ENCODE results near the gene CCDC7. TPM values are rescaled to one million over a fixed set of nuclear protein-coding genes. Genes with fewer than 3 reads are reported as not detected.
"Not testable (repeated sequence)": the region's sequence is repeated elsewhere in the genome, so short reads cannot be mapped to it uniquely, and the experiment has no call there.

Gene CCDC7
- total RNA-seq, 1 experiment from 2014 or later = 1.9 TPM

DNA sequence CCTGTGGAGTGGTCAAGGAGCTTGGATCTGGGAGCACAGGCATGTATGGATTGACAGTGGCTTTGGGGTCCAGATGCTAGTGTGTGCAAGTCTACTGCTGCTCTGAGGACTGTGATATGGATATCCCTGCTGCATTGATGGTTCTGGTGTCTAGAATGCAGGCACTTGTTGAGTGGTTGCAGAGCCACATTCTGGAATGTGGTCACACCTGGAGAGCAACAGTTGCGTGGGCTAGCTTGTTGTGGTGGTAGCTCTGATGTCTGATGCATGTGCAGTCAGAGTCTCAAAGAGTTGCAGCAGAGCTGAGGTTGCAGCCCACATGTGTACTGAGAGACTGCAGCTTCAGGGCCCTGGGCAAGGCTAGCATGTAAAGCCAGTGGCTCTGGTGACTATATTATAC lies 43.2 kb downstream of the CCDC7 start:
- DNase-seq (ENCODE audit: low spot score) = no peak
- ATAC-seq = no peak
- Mint-ChIP-seq H3K4me3 (no peak overlapping the region), H3K27me3 (ENCODE audit: low read depth) (peaks cover 11% of the 10 kb centered on the region), H3K9me3 (peaks cover 68% of the 10 kb centered on the region), H3K4me1 (no peaks in the 10 kb centered on the region), H3K36me3 (peaks cover 54% of the 10 kb centered on the region), H3K27ac (no peak overlapping the region)
- TF ChIP-seq, protein P1, sequence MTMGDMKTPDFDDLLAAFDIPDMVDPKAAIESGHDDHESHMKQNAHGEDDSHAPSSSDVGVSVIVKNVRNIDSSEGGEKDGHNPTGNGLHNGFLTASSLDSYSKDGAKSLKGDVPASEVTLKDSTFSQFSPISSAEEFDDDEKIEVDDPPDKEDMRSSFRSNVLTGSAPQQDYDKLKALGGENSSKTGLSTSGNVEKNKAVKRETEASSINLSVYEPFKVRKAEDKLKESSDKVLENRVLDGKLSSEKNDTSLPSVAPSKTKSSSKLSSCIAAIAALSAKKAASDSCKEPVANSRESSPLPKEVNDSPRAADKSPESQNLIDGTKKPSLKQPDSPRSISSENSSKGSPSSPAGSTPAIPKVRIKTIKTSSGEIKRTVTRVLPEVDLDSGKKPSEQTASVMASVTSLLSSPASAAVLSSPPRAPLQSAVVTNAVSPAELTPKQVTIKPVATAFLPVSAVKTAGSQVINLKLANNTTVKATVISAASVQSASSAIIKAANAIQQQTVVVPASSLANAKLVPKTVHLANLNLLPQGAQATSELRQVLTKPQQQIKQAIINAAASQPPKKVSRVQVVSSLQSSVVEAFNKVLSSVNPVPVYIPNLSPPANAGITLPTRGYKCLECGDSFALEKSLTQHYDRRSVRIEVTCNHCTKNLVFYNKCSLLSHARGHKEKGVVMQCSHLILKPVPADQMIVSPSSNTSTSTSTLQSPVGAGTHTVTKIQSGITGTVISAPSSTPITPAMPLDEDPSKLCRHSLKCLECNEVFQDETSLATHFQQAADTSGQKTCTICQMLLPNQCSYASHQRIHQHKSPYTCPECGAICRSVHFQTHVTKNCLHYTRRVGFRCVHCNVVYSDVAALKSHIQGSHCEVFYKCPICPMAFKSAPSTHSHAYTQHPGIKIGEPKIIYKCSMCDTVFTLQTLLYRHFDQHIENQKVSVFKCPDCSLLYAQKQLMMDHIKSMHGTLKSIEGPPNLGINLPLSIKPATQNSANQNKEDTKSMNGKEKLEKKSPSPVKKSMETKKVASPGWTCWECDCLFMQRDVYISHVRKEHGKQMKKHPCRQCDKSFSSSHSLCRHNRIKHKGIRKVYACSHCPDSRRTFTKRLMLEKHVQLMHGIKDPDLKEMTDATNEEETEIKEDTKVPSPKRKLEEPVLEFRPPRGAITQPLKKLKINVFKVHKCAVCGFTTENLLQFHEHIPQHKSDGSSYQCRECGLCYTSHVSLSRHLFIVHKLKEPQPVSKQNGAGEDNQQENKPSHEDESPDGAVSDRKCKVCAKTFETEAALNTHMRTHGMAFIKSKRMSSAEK (CRISPR knock-in tag; IDR thresholded peaks at IDR 0.05; ENCODE audit: borderline replicate concordance) = no peak
- TF ChIP-seq GABPB1 (CRISPR knock-in tag; IDR thresholded peaks at IDR 0.05) (no peak), RORB (CRISPR knock-in tag; IDR thresholded peaks at IDR 0.05) (no peak), CREB1 (CRISPR knock-in tag; IDR thresholded peaks at IDR 0.05) (no peak), GTF2I (CRISPR knock-in tag; conservative IDR thresholded peaks at IDR 0.05) (no peak), SMAD3 (CRISPR knock-in tag; IDR thresholded peaks at IDR 0.05; ENCODE audit: borderline replicate concordance) (no peak), JUN (CRISPR knock-in tag; IDR thresholded peaks at IDR 0.05) (no peak), OVOL2 (CRISPR knock-in tag; IDR thresholded peaks at IDR 0.05; ENCODE audit: borderline replicate concordance) (no peak)
- TF ChIP-seq, protein P2, sequence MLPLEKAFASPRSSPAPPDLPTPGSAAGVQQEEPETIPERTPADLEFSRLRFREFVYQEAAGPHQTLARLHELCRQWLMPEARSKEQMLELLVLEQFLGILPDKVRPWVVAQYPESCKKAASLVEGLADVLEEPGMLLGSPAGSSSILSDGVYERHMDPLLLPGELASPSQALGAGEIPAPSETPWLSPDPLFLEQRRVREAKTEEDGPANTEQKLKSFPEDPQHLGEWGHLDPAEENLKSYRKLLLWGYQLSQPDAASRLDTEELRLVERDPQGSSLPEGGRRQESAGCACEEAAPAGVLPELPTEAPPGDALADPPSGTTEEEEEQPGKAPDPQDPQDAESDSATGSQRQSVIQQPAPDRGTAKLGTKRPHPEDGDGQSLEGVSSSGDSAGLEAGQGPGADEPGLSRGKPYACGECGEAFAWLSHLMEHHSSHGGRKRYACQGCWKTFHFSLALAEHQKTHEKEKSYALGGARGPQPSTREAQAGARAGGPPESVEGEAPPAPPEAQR (CRISPR knock-in tag; IDR thresholded peaks at IDR 0.05) = no peak
- TF ChIP-seq, protein P3, sequence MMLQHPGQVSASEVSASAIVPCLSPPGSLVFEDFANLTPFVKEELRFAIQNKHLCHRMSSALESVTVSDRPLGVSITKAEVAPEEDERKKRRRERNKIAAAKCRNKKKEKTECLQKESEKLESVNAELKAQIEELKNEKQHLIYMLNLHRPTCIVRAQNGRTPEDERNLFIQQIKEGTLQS (CRISPR knock-in tag; conservative IDR thresholded peaks at IDR 0.05) = no peak
- TF ChIP-seq, protein P4, sequence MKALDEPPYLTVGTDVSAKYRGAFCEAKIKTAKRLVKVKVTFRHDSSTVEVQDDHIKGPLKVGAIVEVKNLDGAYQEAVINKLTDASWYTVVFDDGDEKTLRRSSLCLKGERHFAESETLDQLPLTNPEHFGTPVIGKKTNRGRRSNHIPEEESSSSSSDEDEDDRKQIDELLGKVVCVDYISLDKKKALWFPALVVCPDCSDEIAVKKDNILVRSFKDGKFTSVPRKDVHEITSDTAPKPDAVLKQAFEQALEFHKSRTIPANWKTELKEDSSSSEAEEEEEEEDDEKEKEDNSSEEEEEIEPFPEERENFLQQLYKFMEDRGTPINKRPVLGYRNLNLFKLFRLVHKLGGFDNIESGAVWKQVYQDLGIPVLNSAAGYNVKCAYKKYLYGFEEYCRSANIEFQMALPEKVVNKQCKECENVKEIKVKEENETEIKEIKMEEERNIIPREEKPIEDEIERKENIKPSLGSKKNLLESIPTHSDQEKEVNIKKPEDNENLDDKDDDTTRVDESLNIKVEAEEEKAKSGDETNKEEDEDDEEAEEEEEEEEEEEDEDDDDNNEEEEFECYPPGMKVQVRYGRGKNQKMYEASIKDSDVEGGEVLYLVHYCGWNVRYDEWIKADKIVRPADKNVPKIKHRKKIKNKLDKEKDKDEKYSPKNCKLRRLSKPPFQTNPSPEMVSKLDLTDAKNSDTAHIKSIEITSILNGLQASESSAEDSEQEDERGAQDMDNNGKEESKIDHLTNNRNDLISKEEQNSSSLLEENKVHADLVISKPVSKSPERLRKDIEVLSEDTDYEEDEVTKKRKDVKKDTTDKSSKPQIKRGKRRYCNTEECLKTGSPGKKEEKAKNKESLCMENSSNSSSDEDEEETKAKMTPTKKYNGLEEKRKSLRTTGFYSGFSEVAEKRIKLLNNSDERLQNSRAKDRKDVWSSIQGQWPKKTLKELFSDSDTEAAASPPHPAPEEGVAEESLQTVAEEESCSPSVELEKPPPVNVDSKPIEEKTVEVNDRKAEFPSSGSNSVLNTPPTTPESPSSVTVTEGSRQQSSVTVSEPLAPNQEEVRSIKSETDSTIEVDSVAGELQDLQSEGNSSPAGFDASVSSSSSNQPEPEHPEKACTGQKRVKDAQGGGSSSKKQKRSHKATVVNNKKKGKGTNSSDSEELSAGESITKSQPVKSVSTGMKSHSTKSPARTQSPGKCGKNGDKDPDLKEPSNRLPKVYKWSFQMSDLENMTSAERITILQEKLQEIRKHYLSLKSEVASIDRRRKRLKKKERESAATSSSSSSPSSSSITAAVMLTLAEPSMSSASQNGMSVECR (CRISPR knock-in tag; IDR thresholded peaks at IDR 0.05; ENCODE audit: borderline replicate concordance) = no peak
- CTCF ChIA-PET = no interaction called here
- POLR2A ChIA-PET = interaction anchor here (0.5 kb wide), 1 partner anchor 925 kb away, joined by 3 read pairs; no protein-coding TSS in a partner anchor

DNA sequence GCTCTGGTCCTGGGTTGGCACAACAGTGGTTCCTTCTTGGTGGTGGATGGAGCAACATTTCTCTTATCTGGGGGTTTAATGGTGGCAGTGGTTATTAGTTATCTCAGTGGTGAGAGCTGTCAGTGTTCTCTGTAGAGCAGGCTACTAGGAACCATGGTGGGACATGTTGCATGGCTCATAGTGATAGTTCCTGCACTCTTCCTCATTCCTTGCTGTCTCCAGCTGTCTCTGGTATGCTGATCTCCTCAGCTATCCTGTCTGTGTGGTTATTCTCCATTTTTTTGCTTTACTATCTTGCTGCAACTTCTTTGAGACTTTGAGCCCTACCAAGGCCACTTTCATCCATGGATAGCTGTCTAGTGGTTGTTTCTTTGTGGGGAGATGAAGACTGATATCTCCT lies 44.0 kb downstream of the CCDC7 start:
- Mint-ChIP-seq H3K9me3 (peaks cover 66% of the 10 kb centered on the region), H3K4me3 (no peak overlapping the region), H3K36me3 (peaks cover 49% of the 10 kb centered on the region), H3K27me3 (ENCODE audit: low read depth) (peaks cover 10% of the 10 kb centered on the region), H3K4me1 (no peaks in the 10 kb centered on the region), H3K27ac (no peak overlapping the region)
- DNase-seq (ENCODE audit: low spot score) = no peak
- no peak for ATAC-seq
- no peak for TF ChIP-seq FOXK1 (CRISPR knock-in tag; IDR thresholded peaks at IDR 0.05)
- TF ChIP-seq TP53 (CRISPR knock-in tag; IDR thresholded peaks at IDR 0.05) = no peak
- TF ChIP-seq IRF2 (CRISPR knock-in tag; IDR thresholded peaks at IDR 0.05; ENCODE audit: borderline replicate concordance, low read depth) = no peak
- no peak for TF ChIP-seq NFE2L1 (CRISPR knock-in tag; IDR thresholded peaks at IDR 0.05)
- CTCF ChIA-PET = no interaction called here
- POLR2A ChIA-PET = interaction anchor here (0.6 kb wide), 1 partner anchor 250 kb away, joined by 6 read pairs; no protein-coding TSS in a partner anchor

DNA sequence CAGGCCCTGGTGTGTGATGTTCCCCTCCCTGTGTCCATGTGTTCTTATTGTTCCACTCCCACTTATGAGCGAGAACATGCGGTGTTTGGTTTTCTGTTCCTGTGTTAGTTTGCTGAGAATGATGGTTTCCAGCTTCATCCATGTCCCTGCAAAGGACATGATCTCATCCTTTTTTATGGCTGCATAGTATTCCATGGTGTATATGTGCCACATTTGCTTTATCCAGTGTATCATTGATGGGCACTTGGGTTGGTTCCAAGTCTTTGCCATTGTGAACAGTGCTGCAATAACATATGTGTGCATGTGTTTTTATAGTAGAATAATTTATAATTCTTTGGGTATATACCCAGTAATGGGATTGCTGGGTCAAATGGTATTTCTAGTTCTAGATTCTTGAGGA lies 48.6 kb downstream of the CCDC7 start:
- H3K27me3 Mint-ChIP-seq (ENCODE audit: low read depth); CTCF ChIA-PET; POLR2A ChIA-PET; H3K4me1 Mint-ChIP-seq; DNase-seq (ENCODE audit: low spot score); ATAC-seq; H3K4me3 Mint-ChIP-seq; H3K27ac Mint-ChIP-seq: not testable (repeated sequence)
- Mint-ChIP-seq H3K36me3 (peaks cover 35% of the 10 kb centered on the region), H3K9me3 (peaks cover 70% of the 10 kb centered on the region)

DNA sequence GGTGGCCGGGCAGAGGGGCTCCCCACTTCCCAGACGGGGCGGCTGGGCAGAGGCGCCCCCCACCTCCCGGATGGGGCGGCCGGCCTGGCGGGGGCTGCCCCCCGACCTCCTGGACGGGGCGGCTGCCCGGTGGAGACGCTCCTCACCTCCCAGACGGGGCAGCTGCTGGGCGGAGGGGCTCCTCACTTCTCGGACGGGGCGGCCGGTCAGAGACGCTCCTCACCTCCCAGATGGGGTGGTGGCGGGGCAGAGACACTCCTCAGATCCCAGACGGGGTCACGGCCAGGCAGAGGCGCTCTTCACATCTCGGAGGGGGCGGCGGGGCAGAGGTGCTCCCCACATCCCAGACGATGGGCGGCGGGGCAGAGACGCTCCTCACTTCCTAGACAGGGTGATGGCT lies 54.2 kb downstream of the CCDC7 start:
- DNase-seq (ENCODE audit: low spot score); H3K4me3 Mint-ChIP-seq; H3K27me3 Mint-ChIP-seq (ENCODE audit: low read depth); ATAC-seq; CTCF ChIA-PET; POLR2A ChIA-PET; H3K27ac Mint-ChIP-seq; H3K4me1 Mint-ChIP-seq: not testable (repeated sequence)
- H3K9me3 Mint-ChIP-seq = peaks cover 76% of the 10 kb centered on the region
- peaks cover 60% of the 10 kb centered on the region for H3K36me3 Mint-ChIP-seq
